K562 (cell line): ENCODE data around the gene PTGR2. TPM values are rescaled to one million over a fixed set of nuclear protein-coding genes. Genes with fewer than 3 reads are reported as not detected.

Source experiments
- BHLHE40 ChIP-seq: IDR thresholded peaks from 2 replicates; pipeline ENCODE4 v1.6.1; 2011; ENCODE audit warnings: low read length, improper control_type of control experiment
- CBFA2T3 ChIP-seq: fragments of 450-650 bp; IDR thresholded peaks from 2 replicates; pipeline ENCODE4 v1.6.1; 2017
- CREM ChIP-seq: IDR thresholded peaks from 2 replicates; pipeline ENCODE4 v1.6.1; 2014; ENCODE audit warnings: antibody characterized with exemption, low read depth
- CXXC5 ChIP-seq: fragments of 250-450 bp; sonication (Bioruptor Pico); IDR thresholded peaks from 2 replicates; pipeline ENCODE4 v1.8.0; 2022; ENCODE audit warnings: inconsistent platforms, mild to moderate bottlenecking, moderate library complexity
- ESRRB ChIP-seq: fragments of 250-450 bp; sonication (Bioruptor Pico); IDR thresholded peaks from 2 replicates; pipeline ENCODE4 v1.5.0; 2020; ENCODE audit warnings: mild to moderate bottlenecking, moderate library complexity, borderline replicate concordance
- GTF2A2 ChIP-seq: IDR thresholded peaks from 2 replicates; pipeline ENCODE4 v1.6.1; 2016; ENCODE audit warnings: mild to moderate bottlenecking, missing genetic modification characterization, missing compliant biosample characterization
- HDAC2 ChIP-seq: fragments of 450-650 bp; IDR thresholded peaks from 2 replicates; pipeline ENCODE4 v1.6.1; 2016; ENCODE audit warnings: mild to moderate bottlenecking
- MAZ ChIP-seq, 2 experiments: fragments of 450-650 bp in 1 of 2; sonication (generic) in 1 of 2; formaldehyde crosslinking; IDR thresholded peaks in 1 of 2; conservative IDR thresholded peaks in 1 of 2; 2 replicates each; pipeline versions ENCODE4 v1.4.0 to v1.5.0; 2020; ENCODE audit warnings: mild to moderate bottlenecking in 1 of 2, missing genetic modification reagents in 1 of 2
- NONO ChIP-seq, 2 experiments: fragments of 200-400 bp in 1 of 2; fragments of 450-650 bp in 1 of 2; formaldehyde crosslinking in 1 of 2; IDR thresholded peaks; 2 replicates each; pipeline ENCODE4 v1.6.1; 2017; ENCODE audit warnings: low read depth in 2 of 2, mild to moderate bottlenecking in 2 of 2, moderate library complexity in 2 of 2, low read length in 1 of 2
- NUFIP1 ChIP-seq: fragments of 450-650 bp; IDR thresholded peaks from 2 replicates; pipeline ENCODE4 v1.6.1; 2018; ENCODE audit not compliant: partially characterized antibody
- POLR2AphosphoS5 ChIP-seq: IDR thresholded peaks from 2 replicates; pipeline ENCODE4 v1.6.1; 2011; ENCODE audit warnings: mild to moderate bottlenecking, low read depth, low read length, moderate library complexity; ENCODE audit not compliant: control insufficient read depth, insufficient read depth
- POLR2B ChIP-seq: fragments of 450-650 bp; IDR thresholded peaks from 2 replicates; pipeline ENCODE4 v1.6.1; 2018; ENCODE audit warnings: low read depth; ENCODE audit not compliant: partially characterized antibody
- POLR3A ChIP-seq: IDR thresholded peaks from 2 replicates; pipeline ENCODE4 v1.6.1; 2011; ENCODE audit warnings: borderline replicate concordance, mild to moderate bottlenecking, moderate library complexity; ENCODE audit not compliant: insufficient read length, insufficient read depth; ENCODE audit errors: extremely low read depth
- PTTG1 ChIP-seq: fragments of 450-650 bp; IDR thresholded peaks from 2 replicates; pipeline ENCODE4 v1.6.1; 2016; ENCODE audit warnings: low read depth, mild to moderate bottlenecking, missing genetic modification characterization, missing compliant biosample characterization
- RBM34 ChIP-seq: fragments of 200-400 bp; formaldehyde crosslinking; IDR thresholded peaks from 2 replicates; pipeline ENCODE4 v1.6.1; 2018; ENCODE audit warnings: low read length, borderline replicate concordance; ENCODE audit not compliant: insufficient read depth
- SRSF7 ChIP-seq: fragments of 200-400 bp; formaldehyde crosslinking; optimal IDR thresholded peaks from 2 replicates; pipeline ENCODE3; 2017; ENCODE audit warnings: mild to moderate bottlenecking, low read depth, low read length
- TAF15 ChIP-seq: fragments of 200-400 bp; formaldehyde crosslinking; IDR thresholded peaks from 2 replicates; pipeline ENCODE4 v1.6.1; 2017; ENCODE audit warnings: mild to moderate bottlenecking, low read depth, low read length, moderate library complexity
- TCF3 ChIP-seq: sonication (generic); formaldehyde crosslinking; IDR thresholded peaks from 2 replicates; pipeline ENCODE4 v1.4.0; 2020; ENCODE audit warnings: mild to moderate bottlenecking, missing genetic modification reagents
- U2AF2 ChIP-seq: fragments of 200-400 bp; formaldehyde crosslinking; optimal IDR thresholded peaks from 2 replicates; pipeline ENCODE3; 2017; ENCODE audit warnings: low read depth, mild to moderate bottlenecking, low read length
- ZNF165 ChIP-seq: fragments of 250-450 bp; sonication (Bioruptor Pico); IDR thresholded peaks from 2 replicates; pipeline ENCODE4 v1.4.0; 2020; ENCODE audit warnings: borderline replicate concordance
- ZNF584 ChIP-seq: fragments of 200-800 bp; sonication (Bioruptor generic); IDR thresholded peaks from 2 replicates; pipeline ENCODE4 v1.6.1; 2016; ENCODE audit warnings: low read depth, mild to moderate bottlenecking, missing genetic modification characterization, missing compliant biosample characterization
- ZNF699 ChIP-seq: fragments of 250-450 bp; sonication (Bioruptor Pico); IDR thresholded peaks from 2 replicates; pipeline ENCODE4 v1.8.0; 2021; ENCODE audit warnings: mild to moderate bottlenecking, moderate library complexity; ENCODE audit not compliant: insufficient replicate concordance
- polyA plus RNA-seq, 8 experiments: library from polyadenylated mRNA; depleted of rRNA in 4 of 8; stranded (reverse) in 5 of 8; unstranded in 3 of 8; fragments of >200 nt; fragmentation: Nextera tagmentation in 2 of 8; fragmentation: Illumina TruSeq in 1 of 8; extraction: Ambion mirVana in 2 of 8; extraction: Trizol in 1 of 8; gene quantifications; 2 replicates each; pipeline versions ENCODE4 v1.2.1 to v1.2.3, GENCODE V29; 2011 to 2014; ENCODE audit warnings: inconsistent platforms in 1 of 8, missing spikeins in 1 of 8
- total RNA-seq, 7 experiments: library from RNA; depleted of rRNA in 6 of 7; stranded (reverse); fragments of >200 nt in 6 of 7; fragmentation: Illumina TruSeq in 2 of 7; extraction: Trizol in 2 of 7; gene quantifications; 2 replicates each; pipeline versions ENCODE4 v1.2.1 to v1.2.3, GENCODE V29; 2011 to 2021; ENCODE audit warnings: low replicate concordance in 1 of 7
- TF ChIP-seq, protein P1 (sequence below): fragments of 200-800 bp; sonication (Bioruptor generic); IDR thresholded peaks from 2 replicates; pipeline ENCODE4 v1.6.1; 2017; ENCODE audit warnings: missing genetic modification characterization, missing compliant biosample characterization
- TF ChIP-seq, protein P2 (sequence below): IDR thresholded peaks from 2 replicates; pipeline ENCODE4 v1.6.1; 2011; ENCODE audit warnings: borderline replicate concordance, low read depth, mild to moderate bottlenecking, moderate library complexity, low read length; ENCODE audit not compliant: insufficient read depth, poor library complexity, severe bottlenecking
- TF ChIP-seq, protein P3 (sequence below): sonication (generic); formaldehyde crosslinking; IDR thresholded peaks from 2 replicates; pipeline ENCODE4 v1.8.0; 2022; ENCODE audit warnings: mild to moderate bottlenecking, missing genetic modification reagents

Gene PTGR2
- total and polyA plus RNA-seq, 9 of the 15 experiments (the other 6 are each of a cell fraction or from before 2014, with no cell fraction given): 7.4 to 23.0 (median 13.0) TPM

DNA sequence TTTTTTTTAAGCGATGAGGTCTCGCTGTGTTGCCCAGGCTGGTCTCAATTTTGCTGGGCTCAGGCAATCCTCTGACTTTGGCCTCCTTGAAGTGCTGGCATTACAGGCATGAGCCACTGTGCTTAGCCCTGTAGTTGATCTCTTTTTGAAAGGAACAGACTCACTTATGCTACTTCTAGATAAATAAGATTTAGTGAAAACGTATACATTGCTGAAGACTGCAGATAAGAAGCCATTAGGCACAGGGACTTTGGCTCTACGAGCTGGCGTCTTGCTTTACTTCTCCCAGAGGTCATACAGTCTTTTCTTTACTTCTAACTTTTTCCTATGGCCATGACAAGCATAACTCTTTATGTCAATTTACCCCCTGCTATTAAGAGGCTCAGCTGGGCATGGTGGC is 9.4 kb downstream of the PTGR2 start (continued):
- TF ChIP-seq MAZ (CRISPR knock-in tag; conservative IDR thresholded peaks at IDR 0.05 in 1 of 2, IDR thresholded peaks at IDR 0.05 in 1 of 2): no peak
- TF ChIP-seq CREM: peak; percentile 38; the same call in 1 of the 2 replicates
- no peak for TF ChIP-seq POLR2B
- TF ChIP-seq BHLHE40: peak; percentile 15; the same call in 1 of the 2 replicates
- no peak for TF ChIP-seq RBM34
- TF ChIP-seq, protein P1, sequence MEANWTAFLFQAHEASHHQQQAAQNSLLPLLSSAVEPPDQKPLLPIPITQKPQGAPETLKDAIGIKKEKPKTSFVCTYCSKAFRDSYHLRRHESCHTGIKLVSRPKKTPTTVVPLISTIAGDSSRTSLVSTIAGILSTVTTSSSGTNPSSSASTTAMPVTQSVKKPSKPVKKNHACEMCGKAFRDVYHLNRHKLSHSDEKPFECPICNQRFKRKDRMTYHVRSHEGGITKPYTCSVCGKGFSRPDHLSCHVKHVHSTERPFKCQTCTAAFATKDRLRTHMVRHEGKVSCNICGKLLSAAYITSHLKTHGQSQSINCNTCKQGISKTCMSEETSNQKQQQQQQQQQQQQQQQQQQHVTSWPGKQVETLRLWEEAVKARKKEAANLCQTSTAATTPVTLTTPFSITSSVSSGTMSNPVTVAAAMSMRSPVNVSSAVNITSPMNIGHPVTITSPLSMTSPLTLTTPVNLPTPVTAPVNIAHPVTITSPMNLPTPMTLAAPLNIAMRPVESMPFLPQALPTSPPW (CRISPR knock-in tag): no peak
- peak; percentile 71; the same call in 1 of the 2 replicates for TF ChIP-seq HDAC2
- TF ChIP-seq POLR3A: no peak
- peak; percentile 42; the same call in 1 of the 2 replicates for TF ChIP-seq POLR2AphosphoS5
- TF ChIP-seq CXXC5 (CRISPR knock-in tag): peak; percentile 42
- no peak for TF ChIP-seq SRSF7
- TF ChIP-seq ZNF699 (CRISPR knock-in tag): no peak
- TF ChIP-seq TAF15: no peak
- TF ChIP-seq U2AF2: no peak
- no peak for TF ChIP-seq ZNF165 (CRISPR knock-in tag)
- no peak for TF ChIP-seq PTTG1 (tag)
- TF ChIP-seq CBFA2T3: peak; percentile 95
- TF ChIP-seq ZNF584 (CRISPR knock-in tag): no peak
- TF ChIP-seq, protein P2, sequence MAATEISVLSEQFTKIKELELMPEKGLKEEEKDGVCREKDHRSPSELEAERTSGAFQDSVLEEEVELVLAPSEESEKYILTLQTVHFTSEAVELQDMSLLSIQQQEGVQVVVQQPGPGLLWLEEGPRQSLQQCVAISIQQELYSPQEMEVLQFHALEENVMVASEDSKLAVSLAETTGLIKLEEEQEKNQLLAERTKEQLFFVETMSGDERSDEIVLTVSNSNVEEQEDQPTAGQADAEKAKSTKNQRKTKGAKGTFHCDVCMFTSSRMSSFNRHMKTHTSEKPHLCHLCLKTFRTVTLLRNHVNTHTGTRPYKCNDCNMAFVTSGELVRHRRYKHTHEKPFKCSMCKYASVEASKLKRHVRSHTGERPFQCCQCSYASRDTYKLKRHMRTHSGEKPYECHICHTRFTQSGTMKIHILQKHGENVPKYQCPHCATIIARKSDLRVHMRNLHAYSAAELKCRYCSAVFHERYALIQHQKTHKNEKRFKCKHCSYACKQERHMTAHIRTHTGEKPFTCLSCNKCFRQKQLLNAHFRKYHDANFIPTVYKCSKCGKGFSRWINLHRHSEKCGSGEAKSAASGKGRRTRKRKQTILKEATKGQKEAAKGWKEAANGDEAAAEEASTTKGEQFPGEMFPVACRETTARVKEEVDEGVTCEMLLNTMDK: no peak
- TF ChIP-seq GTF2A2 (tag): no peak
- TF ChIP-seq NUFIP1: no peak
- TF ChIP-seq, protein P3, sequence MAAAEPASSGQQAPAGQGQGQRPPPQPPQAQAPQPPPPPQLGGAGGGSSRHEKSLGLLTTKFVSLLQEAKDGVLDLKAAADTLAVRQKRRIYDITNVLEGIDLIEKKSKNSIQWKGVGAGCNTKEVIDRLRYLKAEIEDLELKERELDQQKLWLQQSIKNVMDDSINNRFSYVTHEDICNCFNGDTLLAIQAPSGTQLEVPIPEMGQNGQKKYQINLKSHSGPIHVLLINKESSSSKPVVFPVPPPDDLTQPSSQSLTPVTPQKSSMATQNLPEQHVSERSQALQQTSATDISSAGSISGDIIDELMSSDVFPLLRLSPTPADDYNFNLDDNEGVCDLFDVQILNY (CRISPR knock-in tag): no peak
- TF ChIP-seq ESRRB (CRISPR knock-in tag): no peak
- TF ChIP-seq NONO (IDR thresholded peaks at IDR 0.05; ENCODE audit: low read depth in 2 of 2, low read length in 1 of 2): no peak
- TF ChIP-seq TCF3 (CRISPR knock-in tag): peak; percentile 92
